GM23338 (cell line): ENCODE data around the gene PTPRO. TPM values are rescaled to one million over a fixed set of nuclear protein-coding genes. Genes with fewer than 3 reads are reported as not detected.

ENCODE experiments used
- ATAC-seq: fragments of 200-7000 bp; cut with Tn5 transposase; 3 replicates; pipeline ENCODE4 v1.9.1; 2020
- DNase-seq: peaks from one replicate; pipeline ENCODE4 v3.0.0-alpha.2; 2015; ENCODE audit warnings: low spot score
- H2AFZ ChIP-seq: fragments of 200-600 bp; sonication (generic); 2 replicates; pipeline ENCODE4 v1.8.0; 2016; ENCODE audit warnings: antibody characterized with exemption, mild to moderate bottlenecking, moderate library complexity
- H3F3A ChIP-seq: fragments of 200-600 bp; sonication (generic); replicated peaks from 2 replicates; pipeline ENCODE4 v1.8.0; 2017; ENCODE audit warnings: antibody characterized with exemption, mixed run types, low read depth
- H3K27ac ChIP-seq: fragments of 200-600 bp; sonication (generic); 2 replicates; pipeline ENCODE4 v1.6.1; 2016; ENCODE audit warnings: low read depth
- H3K27me3 ChIP-seq: fragments of 200-600 bp; sonication (generic); 2 replicates; pipeline ENCODE4 v1.8.0; 2016; ENCODE audit warnings: mild to moderate bottlenecking, mixed run types, moderate library complexity; ENCODE audit not compliant: insufficient read depth
- H3K36me3 ChIP-seq: fragments of 200-600 bp; sonication (generic); 2 replicates; pipeline ENCODE4 v1.8.0; 2016; ENCODE audit warnings: mild to moderate bottlenecking; ENCODE audit not compliant: insufficient read depth
- H3K4me1 ChIP-seq: fragments of 200-600 bp; sonication (generic); 2 replicates; pipeline ENCODE4 v1.8.0; 2016; ENCODE audit warnings: mild to moderate bottlenecking, moderate library complexity; ENCODE audit not compliant: insufficient read depth
- H3K4me2 ChIP-seq: fragments of 200-600 bp; sonication (generic); 2 replicates; pipeline ENCODE4 v1.7.1; 2017; ENCODE audit warnings: mixed run types
- H3K4me3 ChIP-seq: fragments of 200-600 bp; sonication (generic); 2 replicates; pipeline ENCODE4 v1.6.1; 2016; ENCODE audit warnings: mixed run types
- H3K79me2 ChIP-seq: fragments of 200-600 bp; sonication (generic); replicated peaks from 2 replicates; pipeline ENCODE4 v1.8.0; 2017; ENCODE audit warnings: mild to moderate bottlenecking; ENCODE audit not compliant: insufficient read depth
- H3K9me2 ChIP-seq: fragments of 200-600 bp; sonication (generic); 2 replicates; pipeline ENCODE4 v1.8.0; 2017; ENCODE audit not compliant: insufficient read depth
- H4K20me1 ChIP-seq: fragments of 200-600 bp; sonication (generic); replicated peaks from 2 replicates; pipeline ENCODE4 v1.8.0; 2017; ENCODE audit warnings: mild to moderate bottlenecking; ENCODE audit not compliant: insufficient read depth
- H3K27ac Mint-ChIP-seq: 2 replicates; pipeline ENCODE4 v1.8.0; 2020; ENCODE audit warnings: inconsistent platforms, mild to moderate bottlenecking, moderate library complexity, mixed read lengths
- H3K27me3 Mint-ChIP-seq: 3 replicates; pipeline ENCODE4 v1.8.0; 2022; ENCODE audit warnings: low read depth, mild to moderate bottlenecking, moderate library complexity, mixed read lengths, inconsistent platforms; ENCODE audit not compliant: insufficient read depth, poor library complexity
- H3K36me3 Mint-ChIP-seq: 3 replicates; pipeline ENCODE4 v1.8.0; 2021; ENCODE audit warnings: low read depth, mild to moderate bottlenecking, inconsistent platforms, moderate library complexity, mixed read lengths
- H3K4me1 Mint-ChIP-seq: 3 replicates; pipeline ENCODE4 v1.8.0; 2020; ENCODE audit warnings: mild to moderate bottlenecking, inconsistent platforms, mixed read lengths
- H3K4me3 Mint-ChIP-seq: 3 replicates; pipeline ENCODE4 v1.8.0; 2021; ENCODE audit warnings: moderate library complexity, mild to moderate bottlenecking, inconsistent platforms, mixed read lengths
- H3K9me3 Mint-ChIP-seq: 3 replicates; pipeline ENCODE4 v1.8.0; 2020; ENCODE audit warnings: moderate library complexity, mild to moderate bottlenecking, inconsistent platforms, mixed read lengths
- CREB1 ChIP-seq: fragments of 250-450 bp; sonication (Bioruptor Pico); IDR thresholded peaks from 2 replicates; pipeline ENCODE4 v1.5.0; 2020; ENCODE audit warnings: low read depth, mild to moderate bottlenecking, moderate library complexity
- EZH2 ChIP-seq: fragments of 200-600 bp; sonication (generic); IDR thresholded peaks from one replicate; pipeline ENCODE4 v1.8.0; 2017; ENCODE audit warnings: antibody characterized with exemption, mild to moderate bottlenecking, low read depth; ENCODE audit not compliant: unreplicated experiment
- EZH2phosphoT487 ChIP-seq: fragments of 200-600 bp; sonication (generic); IDR thresholded peaks from one replicate; pipeline ENCODE4 v1.8.1; 2018; ENCODE audit warnings: antibody characterized with exemption; ENCODE audit not compliant: unreplicated experiment
- JUNB ChIP-seq: IDR thresholded peaks from one replicate; pipeline ENCODE4 v1.6.1; 2016; ENCODE audit warnings: antibody characterized with exemption; ENCODE audit not compliant: unreplicated experiment
- NANOG ChIP-seq: IDR thresholded peaks from 2 replicates; pipeline ENCODE4 v1.6.1; 2016; ENCODE audit warnings: antibody characterized with exemption, borderline replicate concordance
- POLR2AphosphoS5 ChIP-seq: IDR thresholded peaks from 2 replicates; pipeline ENCODE4 v1.6.1; 2016; ENCODE audit warnings: antibody characterized with exemption, low read depth
- STAT1 ChIP-seq: IDR thresholded peaks from one replicate; pipeline ENCODE4 v1.6.1; 2016; ENCODE audit warnings: antibody characterized with exemption; ENCODE audit not compliant: unreplicated experiment
- ZNF114 ChIP-seq: fragments of 250-450 bp; sonication (Bioruptor Pico); IDR thresholded peaks from 2 replicates; pipeline ENCODE4 v1.5.0; 2020; ENCODE audit warnings: mild to moderate bottlenecking, moderate library complexity
- ZNF331 ChIP-seq: fragments of 250-450 bp; sonication (Bioruptor Pico); IDR thresholded peaks from 2 replicates; pipeline ENCODE4 v1.5.0; 2020; ENCODE audit warnings: low read depth, mild to moderate bottlenecking, moderate library complexity
- polyA plus RNA-seq: library from polyadenylated mRNA; unstranded; fragments of >200 nt; fragmentation: Nextera tagmentation; extraction: Ambion mirVana; gene quantifications from 2 replicates; pipeline ENCODE4 v1.2.1, GENCODE V29; 2016
- total RNA-seq: library from RNA; depleted of rRNA; stranded (reverse); fragments of >200 nt; shearing (Covaris generic); gene quantifications from 2 replicates; pipeline ENCODE4 v1.2.3, GENCODE V29; 2014
- TF ChIP-seq, protein P1 (sequence below), 2 experiments: fragments of 200-600 bp in 1 of 2; sonication (generic) in 1 of 2; conservative IDR thresholded peaks; 2 replicates each; pipeline versions ENCODE4 v1.5.1 to v1.6.1; 2016 to 2017; ENCODE audit warnings: antibody characterized with exemption in 2 of 2, low read depth in 2 of 2, mild to moderate bottlenecking in 2 of 2, moderate library complexity in 1 of 2
- TF ChIP-seq, protein P2 (sequence below): fragments of 250-450 bp; sonication (Bioruptor Pico); IDR thresholded peaks from 2 replicates; pipeline ENCODE4 v1.5.0; 2020; ENCODE audit warnings: mild to moderate bottlenecking, moderate library complexity
- TF ChIP-seq, protein P3 (sequence below): IDR thresholded peaks from one replicate; pipeline ENCODE4 v1.6.1; 2018; ENCODE audit warnings: antibody characterized with exemption; ENCODE audit not compliant: unreplicated experiment
- TF ChIP-seq, protein P4 (sequence below): IDR thresholded peaks from 2 replicates; pipeline ENCODE4 v1.6.1; 2016; ENCODE audit warnings: antibody characterized with exemption

PTPRO gene
- total and polyA plus RNA-seq, 2 experiments from 2014 or later, result 1.4 to 1.5 TPM

DNA sequence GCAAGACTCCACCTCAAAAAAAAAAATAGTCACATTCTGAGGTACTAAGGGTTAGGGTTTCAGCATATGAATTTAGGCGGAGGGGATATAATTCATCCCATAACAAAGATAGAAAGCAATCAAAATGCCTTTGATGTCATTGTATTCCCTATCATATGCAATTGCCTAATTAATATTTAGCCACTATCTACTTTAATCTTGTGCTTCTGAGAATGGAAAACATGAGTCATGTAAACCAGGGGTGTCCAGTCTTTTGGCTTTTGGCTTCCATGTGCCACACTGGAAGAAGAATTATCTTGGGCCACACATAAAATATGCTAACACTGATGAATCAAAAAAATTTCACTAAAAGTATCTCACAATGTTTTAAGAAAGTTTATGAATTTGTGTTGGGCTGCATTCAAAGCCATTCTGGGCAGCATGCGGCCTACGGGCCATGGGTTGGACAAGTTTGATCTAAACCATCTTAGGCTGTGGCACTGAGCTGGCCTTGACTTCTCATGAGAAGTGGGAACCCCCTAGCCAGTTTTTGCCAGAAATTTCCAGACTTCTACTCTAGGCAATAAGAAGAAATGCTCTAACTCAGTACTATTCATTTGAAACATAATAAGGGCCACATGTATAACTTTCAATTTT lies 219.8 kb downstream of the PTPRO start:
- no peak overlapping the region for H3K4me3 Mint-ChIP-seq
- Histone ChIP-seq H3K27me3 (no peaks in the 10 kb centered on the region), H2AFZ (no peak overlapping the region), H3K36me3 (no peaks in the 10 kb centered on the region), H3F3A (no peaks in the 10 kb centered on the region), H3K27ac (no peak overlapping the region), H3K79me2 (no peaks in the 10 kb centered on the region), H3K4me2 (no peak overlapping the region), H3K9me2 (no peaks in the 10 kb centered on the region), H3K4me3 (no peak overlapping the region), H4K20me1 (no peaks in the 10 kb centered on the region), H3K4me1 (no peaks in the 10 kb centered on the region)
- H3K9me3 Mint-ChIP-seq, result no peaks in the 10 kb centered on the region
- H3K4me1 Mint-ChIP-seq, result peaks cover 2% of the 10 kb centered on the region; the same call in 1 of the 3 replicates
- no peaks in the 10 kb centered on the region for H3K36me3 Mint-ChIP-seq
- no peaks in the 10 kb centered on the region for H3K27me3 Mint-ChIP-seq
- ATAC-seq, result no peak
- no peak overlapping the region for H3K27ac Mint-ChIP-seq
- no peak for TF ChIP-seq EZH2
- TF ChIP-seq STAT1, result no peak
- TF ChIP-seq ZNF114 (CRISPR knock-in tag), result no peak
- no peak for TF ChIP-seq CREB1 (CRISPR knock-in tag)
- no peak for TF ChIP-seq EZH2phosphoT487
- no peak for TF ChIP-seq ZNF331 (CRISPR knock-in tag)
- TF ChIP-seq NANOG, result no peak
- no peak for TF ChIP-seq POLR2AphosphoS5
- TF ChIP-seq, protein P1, sequence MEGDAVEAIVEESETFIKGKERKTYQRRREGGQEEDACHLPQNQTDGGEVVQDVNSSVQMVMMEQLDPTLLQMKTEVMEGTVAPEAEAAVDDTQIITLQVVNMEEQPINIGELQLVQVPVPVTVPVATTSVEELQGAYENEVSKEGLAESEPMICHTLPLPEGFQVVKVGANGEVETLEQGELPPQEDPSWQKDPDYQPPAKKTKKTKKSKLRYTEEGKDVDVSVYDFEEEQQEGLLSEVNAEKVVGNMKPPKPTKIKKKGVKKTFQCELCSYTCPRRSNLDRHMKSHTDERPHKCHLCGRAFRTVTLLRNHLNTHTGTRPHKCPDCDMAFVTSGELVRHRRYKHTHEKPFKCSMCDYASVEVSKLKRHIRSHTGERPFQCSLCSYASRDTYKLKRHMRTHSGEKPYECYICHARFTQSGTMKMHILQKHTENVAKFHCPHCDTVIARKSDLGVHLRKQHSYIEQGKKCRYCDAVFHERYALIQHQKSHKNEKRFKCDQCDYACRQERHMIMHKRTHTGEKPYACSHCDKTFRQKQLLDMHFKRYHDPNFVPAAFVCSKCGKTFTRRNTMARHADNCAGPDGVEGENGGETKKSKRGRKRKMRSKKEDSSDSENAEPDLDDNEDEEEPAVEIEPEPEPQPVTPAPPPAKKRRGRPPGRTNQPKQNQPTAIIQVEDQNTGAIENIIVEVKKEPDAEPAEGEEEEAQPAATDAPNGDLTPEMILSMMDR (conservative IDR thresholded peaks at IDR 0.05; ENCODE audit: low read depth in 2 of 2), result no peak
- TF ChIP-seq, protein P2, sequence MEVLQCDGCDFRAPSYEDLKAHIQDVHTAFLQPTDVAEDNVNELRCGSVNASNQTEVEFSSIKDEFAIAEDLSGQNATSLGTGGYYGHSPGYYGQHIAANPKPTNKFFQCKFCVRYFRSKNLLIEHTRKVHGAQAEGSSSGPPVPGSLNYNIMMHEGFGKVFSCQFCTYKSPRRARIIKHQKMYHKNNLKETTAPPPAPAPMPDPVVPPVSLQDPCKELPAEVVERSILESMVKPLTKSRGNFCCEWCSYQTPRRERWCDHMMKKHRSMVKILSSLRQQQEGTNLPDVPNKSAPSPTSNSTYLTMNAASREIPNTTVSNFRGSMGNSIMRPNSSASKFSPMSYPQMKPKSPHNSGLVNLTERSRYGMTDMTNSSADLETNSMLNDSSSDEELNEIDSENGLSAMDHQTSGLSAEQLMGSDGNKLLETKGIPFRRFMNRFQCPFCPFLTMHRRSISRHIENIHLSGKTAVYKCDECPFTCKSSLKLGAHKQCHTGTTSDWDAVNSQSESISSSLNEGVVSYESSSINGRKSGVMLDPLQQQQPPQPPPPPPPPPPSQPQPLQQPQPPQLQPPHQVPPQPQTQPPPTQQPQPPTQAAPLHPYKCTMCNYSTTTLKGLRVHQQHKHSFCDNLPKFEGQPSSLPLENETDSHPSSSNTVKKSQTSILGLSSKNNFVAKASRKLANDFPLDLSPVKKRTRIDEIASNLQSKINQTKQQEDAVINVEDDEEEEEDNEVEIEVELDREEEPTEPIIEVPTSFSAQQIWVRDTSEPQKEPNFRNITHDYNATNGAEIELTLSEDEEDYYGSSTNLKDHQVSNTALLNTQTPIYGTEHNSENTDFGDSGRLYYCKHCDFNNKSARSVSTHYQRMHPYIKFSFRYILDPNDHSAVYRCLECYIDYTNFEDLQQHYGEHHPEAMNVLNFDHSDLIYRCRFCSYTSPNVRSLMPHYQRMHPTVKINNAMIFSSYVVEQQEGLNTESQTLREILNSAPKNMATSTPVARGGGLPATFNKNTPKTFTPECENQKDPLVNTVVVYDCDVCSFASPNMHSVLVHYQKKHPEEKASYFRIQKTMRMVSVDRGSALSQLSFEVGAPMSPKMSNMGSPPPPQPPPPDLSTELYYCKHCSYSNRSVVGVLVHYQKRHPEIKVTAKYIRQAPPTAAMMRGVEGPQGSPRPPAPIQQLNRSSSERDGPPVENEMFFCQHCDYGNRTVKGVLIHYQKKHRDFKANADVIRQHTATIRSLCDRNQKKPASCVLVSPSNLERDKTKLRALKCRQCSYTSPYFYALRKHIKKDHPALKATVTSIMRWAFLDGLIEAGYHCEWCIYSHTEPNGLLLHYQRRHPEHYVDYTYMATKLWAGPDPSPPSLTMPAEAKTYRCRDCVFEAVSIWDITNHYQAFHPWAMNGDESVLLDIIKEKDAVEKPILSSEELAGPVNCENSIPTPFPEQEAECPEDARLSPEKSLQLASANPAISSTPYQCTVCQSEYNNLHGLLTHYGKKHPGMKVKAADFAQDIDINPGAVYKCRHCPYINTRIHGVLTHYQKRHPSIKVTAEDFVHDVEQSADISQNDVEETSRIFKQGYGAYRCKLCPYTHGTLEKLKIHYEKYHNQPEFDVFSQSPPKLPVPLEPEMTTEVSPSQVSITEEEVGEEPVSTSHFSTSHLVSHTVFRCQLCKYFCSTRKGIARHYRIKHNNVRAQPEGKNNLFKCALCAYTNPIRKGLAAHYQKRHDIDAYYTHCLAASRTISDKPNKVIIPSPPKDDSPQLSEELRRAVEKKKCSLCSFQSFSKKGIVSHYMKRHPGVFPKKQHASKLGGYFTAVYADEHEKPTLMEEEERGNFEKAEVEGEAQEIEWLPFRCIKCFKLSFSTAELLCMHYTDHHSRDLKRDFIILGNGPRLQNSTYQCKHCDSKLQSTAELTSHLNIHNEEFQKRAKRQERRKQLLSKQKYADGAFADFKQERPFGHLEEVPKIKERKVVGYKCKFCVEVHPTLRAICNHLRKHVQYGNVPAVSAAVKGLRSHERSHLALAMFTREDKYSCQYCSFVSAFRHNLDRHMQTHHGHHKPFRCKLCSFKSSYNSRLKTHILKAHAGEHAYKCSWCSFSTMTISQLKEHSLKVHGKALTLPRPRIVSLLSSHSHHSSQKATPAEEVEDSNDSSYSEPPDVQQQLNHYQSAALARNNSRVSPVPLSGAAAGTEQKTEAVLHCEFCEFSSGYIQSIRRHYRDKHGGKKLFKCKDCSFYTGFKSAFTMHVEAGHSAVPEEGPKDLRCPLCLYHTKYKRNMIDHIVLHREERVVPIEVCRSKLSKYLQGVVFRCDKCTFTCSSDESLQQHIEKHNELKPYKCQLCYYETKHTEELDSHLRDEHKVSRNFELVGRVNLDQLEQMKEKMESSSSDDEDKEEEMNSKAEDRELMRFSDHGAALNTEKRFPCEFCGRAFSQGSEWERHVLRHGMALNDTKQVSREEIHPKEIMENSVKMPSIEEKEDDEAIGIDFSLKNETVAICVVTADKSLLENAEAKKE (CRISPR knock-in tag), result no peak
- TF ChIP-seq, protein P3, sequence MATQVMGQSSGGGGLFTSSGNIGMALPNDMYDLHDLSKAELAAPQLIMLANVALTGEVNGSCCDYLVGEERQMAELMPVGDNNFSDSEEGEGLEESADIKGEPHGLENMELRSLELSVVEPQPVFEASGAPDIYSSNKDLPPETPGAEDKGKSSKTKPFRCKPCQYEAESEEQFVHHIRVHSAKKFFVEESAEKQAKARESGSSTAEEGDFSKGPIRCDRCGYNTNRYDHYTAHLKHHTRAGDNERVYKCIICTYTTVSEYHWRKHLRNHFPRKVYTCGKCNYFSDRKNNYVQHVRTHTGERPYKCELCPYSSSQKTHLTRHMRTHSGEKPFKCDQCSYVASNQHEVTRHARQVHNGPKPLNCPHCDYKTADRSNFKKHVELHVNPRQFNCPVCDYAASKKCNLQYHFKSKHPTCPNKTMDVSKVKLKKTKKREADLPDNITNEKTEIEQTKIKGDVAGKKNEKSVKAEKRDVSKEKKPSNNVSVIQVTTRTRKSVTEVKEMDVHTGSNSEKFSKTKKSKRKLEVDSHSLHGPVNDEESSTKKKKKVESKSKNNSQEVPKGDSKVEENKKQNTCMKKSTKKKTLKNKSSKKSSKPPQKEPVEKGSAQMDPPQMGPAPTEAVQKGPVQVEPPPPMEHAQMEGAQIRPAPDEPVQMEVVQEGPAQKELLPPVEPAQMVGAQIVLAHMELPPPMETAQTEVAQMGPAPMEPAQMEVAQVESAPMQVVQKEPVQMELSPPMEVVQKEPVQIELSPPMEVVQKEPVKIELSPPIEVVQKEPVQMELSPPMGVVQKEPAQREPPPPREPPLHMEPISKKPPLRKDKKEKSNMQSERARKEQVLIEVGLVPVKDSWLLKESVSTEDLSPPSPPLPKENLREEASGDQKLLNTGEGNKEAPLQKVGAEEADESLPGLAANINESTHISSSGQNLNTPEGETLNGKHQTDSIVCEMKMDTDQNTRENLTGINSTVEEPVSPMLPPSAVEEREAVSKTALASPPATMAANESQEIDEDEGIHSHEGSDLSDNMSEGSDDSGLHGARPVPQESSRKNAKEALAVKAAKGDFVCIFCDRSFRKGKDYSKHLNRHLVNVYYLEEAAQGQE, result no peak
- no peak for TF ChIP-seq JUNB
- TF ChIP-seq, protein P4, sequence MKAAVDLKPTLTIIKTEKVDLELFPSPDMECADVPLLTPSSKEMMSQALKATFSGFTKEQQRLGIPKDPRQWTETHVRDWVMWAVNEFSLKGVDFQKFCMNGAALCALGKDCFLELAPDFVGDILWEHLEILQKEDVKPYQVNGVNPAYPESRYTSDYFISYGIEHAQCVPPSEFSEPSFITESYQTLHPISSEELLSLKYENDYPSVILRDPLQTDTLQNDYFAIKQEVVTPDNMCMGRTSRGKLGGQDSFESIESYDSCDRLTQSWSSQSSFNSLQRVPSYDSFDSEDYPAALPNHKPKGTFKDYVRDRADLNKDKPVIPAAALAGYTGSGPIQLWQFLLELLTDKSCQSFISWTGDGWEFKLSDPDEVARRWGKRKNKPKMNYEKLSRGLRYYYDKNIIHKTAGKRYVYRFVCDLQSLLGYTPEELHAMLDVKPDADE, result no peak
- DNase-seq, result no peak
